KOPT-K1 (cell line): ENCODE results near the gene SPACA1.
"Not testable (repeated sequence)": the region's sequence is repeated elsewhere in the genome, so short reads cannot be mapped to it uniquely, and the experiment has no call there.

Experiments
- H3K27ac ChIP-seq: fragments of 200-600 bp; sonication (generic); 2 replicates; pipeline ENCODE4 v1.5.1; 2016; ENCODE audit warnings: antibody characterized with exemption, mild to moderate bottlenecking, low read depth, low read length; ENCODE audit not compliant: poor library complexity, severe bottlenecking
- H3K36me3 ChIP-seq: fragments of 200-600 bp; sonication (generic); 2 replicates; pipeline ENCODE4 v1.5.1; 2017; ENCODE audit warnings: antibody characterized with exemption, mild to moderate bottlenecking, low read length, moderate library complexity; ENCODE audit not compliant: insufficient read depth
- H3K9me3 ChIP-seq: fragments of 200-600 bp; sonication (generic); 2 replicates; pipeline ENCODE4 v1.5.1; 2017; ENCODE audit warnings: antibody characterized with exemption, low read length, mild to moderate bottlenecking; ENCODE audit not compliant: insufficient read depth, poor library complexity, severe bottlenecking

Gene SPACA1, protein sequence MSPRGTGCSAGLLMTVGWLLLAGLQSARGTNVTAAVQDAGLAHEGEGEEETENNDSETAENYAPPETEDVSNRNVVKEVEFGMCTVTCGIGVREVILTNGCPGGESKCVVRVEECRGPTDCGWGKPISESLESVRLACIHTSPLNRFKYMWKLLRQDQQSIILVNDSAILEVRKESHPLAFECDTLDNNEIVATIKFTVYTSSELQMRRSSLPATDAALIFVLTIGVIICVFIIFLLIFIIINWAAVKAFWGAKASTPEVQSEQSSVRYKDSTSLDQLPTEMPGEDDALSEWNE

DNA sequence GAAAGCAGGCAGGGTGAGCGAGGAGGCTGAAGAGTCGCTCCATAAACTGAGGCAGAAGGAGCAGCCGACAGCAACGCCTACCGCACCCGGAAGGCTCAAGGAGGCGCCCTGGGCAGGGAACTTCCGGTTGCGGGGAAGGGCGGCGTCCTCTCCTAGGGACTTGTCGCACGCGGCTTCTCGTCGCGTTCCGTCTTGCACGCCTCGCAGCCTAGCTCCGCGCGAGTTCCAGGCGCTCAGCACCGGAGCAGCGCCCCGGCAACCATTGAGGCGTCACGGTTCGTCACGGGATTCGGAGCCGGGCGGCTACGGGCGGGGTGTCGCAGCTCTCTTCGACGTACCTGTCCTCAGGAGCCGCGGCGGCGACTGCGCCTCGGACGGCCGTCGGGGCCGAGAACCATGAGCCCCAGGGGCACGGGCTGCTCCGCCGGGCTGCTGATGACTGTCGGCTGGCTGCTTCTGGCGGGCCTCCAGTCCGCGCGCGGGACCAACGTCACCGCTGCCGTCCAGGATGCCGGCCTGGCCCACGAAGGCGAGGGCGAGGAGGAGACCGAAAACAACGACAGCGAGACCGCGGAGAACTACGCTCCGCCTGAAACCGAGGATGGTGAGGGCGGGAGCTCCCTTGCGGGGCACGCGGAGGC, at the start of gene SPACA1:
SPACA1 (plus strand) TSS at position 332 of the 641 bp plus-strand sequence; CDS start at position 397, 65 bp downstream.
- no peaks in the 10 kb centered on the region for H3K9me3 ChIP-seq
- no peaks in the 10 kb centered on the region for H3K36me3 ChIP-seq
- H3K27ac ChIP-seq: no peak within 1 kb of the TSS

DNA sequence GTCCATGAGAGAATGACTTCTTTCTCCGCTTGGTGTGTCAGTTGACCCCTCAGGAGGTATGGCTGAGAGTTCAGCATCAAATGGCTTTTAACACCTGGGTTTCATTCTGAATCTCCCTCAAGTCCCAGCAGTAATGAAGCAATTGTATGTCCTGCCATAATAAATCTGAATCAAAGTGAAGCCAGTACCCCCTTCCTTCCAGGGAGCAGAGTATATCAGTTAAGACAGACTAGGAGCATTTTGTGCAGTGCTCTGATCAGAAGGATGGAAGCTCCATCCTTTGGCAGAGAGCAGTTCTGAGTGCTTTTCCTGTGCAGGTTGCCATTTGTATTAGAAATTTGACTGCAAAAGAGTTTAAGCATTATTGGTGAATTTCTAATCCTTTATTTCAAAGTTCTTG, 46.9 kb upstream of the SPACA1 start:
- H3K36me3 ChIP-seq: no peaks in the 10 kb centered on the region
- no peaks in the 10 kb centered on the region for H3K9me3 ChIP-seq
- H3K27ac ChIP-seq: no peak overlapping the region

DNA sequence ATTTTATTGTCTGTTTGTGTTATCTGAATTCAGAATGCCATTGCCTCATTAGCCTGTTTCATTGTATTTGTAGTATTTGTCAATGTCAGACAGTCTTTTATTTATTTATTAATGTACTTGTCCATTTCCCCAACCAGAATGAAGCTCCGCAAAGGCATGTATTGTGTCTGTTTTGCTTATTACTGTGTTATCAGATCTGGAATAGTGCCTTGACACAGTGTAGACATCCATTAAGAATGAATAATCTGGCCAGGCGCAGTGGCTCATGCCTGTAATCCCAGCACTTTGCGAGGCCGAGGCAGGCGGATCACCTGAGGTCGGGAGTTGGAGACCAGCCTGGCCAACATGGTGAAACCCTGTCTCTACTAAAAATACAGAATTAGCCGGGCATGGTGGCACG, 46.4 kb upstream of the SPACA1 start:
- not testable (repeated sequence) for H3K27ac ChIP-seq, H3K36me3 ChIP-seq, H3K9me3 ChIP-seq

DNA sequence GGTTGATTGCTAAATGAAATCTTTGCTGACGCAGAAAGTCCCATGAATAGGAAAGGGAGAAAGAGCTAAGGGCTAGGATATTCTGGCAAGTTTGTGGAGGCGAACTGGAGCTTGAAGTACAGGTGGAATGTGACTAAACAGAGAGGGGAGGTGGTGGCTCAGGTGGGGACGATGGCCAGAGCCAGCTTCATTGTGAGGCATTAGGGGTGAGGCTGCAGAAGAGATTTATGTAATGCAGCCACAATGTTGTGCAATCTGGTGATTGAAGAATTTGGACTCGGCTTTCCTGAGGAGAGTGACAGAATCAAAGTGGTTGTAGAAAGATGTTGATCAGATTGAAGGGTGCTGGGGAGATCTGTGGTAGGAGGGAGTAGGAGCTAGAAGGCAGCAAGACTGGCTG, 42.9 kb upstream of the SPACA1 start:
- no peaks in the 10 kb centered on the region for H3K36me3 ChIP-seq
- H3K27ac ChIP-seq: no peak overlapping the region
- no peaks in the 10 kb centered on the region for H3K9me3 ChIP-seq

DNA sequence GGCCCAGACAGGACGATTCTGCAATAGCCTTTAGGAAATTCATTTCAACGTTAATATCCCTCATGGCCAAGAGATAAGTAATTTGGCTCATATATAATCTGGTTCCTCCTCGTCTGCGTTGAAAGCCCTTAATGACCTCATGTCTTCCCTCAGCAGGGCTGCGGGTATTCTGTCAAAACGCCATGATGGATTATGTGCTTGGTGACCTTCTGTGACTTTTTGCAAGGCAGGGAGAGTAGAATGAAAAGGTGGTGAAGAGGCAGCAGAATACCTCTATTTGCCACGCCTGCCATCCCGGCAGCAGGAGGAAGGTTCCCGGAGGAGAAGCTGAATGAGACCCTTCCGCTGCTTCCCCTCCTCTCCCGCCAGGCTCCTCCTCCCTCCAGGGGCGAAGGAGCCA, 41.1 kb upstream of the SPACA1 start:
- H3K9me3 ChIP-seq: no peaks in the 10 kb centered on the region
- no peaks in the 10 kb centered on the region for H3K36me3 ChIP-seq
- H3K27ac ChIP-seq: no peak overlapping the region

DNA sequence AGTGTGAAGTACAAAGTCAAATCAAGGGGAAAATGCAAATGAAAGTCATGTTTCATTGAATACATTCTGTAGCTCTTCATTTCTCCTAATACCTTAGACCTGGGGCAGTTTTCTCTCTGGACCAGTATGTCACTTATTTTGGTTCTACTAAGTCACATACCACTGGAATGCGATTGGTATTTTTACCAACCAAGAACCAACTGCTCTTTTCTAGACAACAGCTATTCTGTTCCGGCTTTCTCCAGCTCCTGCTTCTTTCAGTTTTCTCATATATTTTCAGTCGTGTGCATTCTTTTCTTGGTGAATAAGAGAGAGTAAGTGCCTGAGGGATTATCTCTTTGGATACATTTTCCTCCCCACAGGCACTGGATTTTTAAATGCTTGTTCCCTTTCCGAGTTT, 39.2 kb upstream of the SPACA1 start:
- no peaks in the 10 kb centered on the region for H3K9me3 ChIP-seq
- H3K27ac ChIP-seq: no peak overlapping the region
- H3K36me3 ChIP-seq: no peaks in the 10 kb centered on the region

DNA sequence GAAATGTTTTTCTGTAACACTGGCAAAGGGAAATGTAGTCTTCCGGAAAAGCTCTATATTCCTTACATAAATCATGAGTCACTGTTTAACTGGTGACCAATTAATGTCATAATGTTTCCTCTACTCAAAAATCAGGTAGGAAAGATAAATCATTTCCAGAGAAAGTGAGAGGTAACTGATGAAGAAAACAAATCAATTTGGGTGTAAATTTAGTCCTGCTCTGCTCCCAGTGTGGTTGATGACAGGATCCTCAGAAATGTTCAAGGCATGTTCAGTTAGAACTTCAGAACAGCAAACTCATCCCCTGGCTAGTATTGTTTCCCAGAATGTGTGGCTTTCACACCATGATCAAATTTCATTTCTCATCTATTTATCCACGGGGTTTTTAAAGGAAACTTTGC, 38.8 kb upstream of the SPACA1 start:
- Histone ChIP-seq H3K36me3 (no peaks in the 10 kb centered on the region), H3K9me3 (no peaks in the 10 kb centered on the region), H3K27ac (no peak overlapping the region)

DNA sequence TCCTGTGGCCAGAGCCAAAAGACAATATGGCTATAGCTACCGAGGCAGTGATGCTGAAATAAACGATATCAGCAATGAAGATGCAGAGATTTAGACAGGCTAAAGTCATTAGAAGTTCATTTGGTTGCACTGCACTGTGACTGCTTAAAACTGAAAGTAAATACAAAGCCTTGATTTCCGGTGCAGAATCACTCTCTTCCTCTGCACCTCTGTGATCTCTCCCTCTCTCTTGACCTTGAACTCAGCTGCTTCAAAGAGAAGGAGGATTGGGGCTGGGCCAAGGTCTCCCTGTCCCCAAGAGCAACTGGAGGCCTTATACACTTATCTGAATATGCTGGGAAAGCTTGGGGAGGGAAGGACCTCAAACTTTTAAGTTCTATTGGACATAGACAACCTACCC, 34.6 kb upstream of the SPACA1 start:
- Histone ChIP-seq H3K27ac (no peak overlapping the region), H3K36me3 (no peaks in the 10 kb centered on the region), H3K9me3 (no peaks in the 10 kb centered on the region)

DNA sequence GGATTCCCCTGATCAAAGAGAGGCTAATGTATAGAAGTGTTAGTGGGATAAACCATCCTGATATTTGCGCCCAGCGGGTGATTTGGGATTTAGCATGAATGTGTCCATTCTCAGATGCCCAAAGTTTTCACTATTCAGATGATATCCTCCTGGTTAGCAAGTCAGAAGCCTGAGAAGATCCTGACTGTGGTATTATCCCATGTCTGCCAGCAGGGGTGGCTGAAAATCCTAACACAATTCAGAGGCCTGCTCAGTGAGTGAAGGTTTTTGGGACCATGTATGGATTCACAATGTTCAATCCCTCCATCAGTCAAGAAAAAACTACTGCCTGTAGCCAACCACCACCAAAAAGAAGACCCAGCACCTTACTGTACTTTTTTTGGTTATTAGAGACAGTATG, 34.1 kb upstream of the SPACA1 start:
- Histone ChIP-seq H3K36me3 (no peaks in the 10 kb centered on the region), H3K9me3 (no peaks in the 10 kb centered on the region), H3K27ac (no peak overlapping the region)

DNA sequence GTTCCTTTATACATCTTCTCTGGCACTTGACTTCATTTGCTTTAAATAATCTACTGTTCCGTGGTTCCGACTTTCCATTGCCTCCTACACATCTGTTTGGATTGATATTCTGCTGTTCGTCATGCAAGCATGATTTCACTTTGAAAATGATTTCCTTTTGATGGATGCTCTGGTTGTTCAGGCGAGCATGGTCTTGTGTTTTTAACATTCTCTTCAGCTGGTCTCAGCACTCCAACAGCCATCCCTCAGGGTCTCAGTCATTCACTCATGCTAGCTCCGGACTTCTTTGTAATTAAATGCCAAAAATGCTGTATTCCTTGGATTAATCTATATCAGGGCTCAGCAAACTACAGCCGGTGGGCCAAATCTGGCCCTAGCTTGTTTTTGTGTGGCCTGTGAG, 27.2 kb upstream of the SPACA1 start:
- no peaks in the 10 kb centered on the region for H3K9me3 ChIP-seq
- no peak overlapping the region for H3K27ac ChIP-seq

DNA sequence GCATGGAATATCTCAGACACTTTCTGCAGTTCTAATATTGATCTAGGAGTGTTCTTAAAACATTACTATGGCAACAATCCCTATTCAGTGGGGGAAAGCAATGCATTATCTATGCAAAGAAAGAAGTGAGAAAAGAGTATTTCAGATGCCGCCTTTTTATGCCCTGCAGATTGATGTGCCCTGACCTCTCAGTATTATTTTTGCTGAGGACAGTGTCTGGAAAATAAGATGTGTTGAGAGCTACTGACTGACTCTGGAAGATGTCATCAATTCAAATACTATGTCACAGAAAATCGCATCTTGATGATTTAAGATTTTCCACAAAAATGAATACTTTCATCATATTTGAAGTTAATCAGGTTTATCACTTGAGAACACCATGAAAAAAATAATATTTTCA, 22.9 kb upstream of the SPACA1 start:
- H3K9me3 ChIP-seq: no peaks in the 10 kb centered on the region
- no peaks in the 10 kb centered on the region for H3K36me3 ChIP-seq
- no peak overlapping the region for H3K27ac ChIP-seq

More for the DNA sequence above, 27.2 kb upstream of the SPACA1 start:
- no peaks in the 10 kb centered on the region for H3K36me3 ChIP-seq

DNA sequence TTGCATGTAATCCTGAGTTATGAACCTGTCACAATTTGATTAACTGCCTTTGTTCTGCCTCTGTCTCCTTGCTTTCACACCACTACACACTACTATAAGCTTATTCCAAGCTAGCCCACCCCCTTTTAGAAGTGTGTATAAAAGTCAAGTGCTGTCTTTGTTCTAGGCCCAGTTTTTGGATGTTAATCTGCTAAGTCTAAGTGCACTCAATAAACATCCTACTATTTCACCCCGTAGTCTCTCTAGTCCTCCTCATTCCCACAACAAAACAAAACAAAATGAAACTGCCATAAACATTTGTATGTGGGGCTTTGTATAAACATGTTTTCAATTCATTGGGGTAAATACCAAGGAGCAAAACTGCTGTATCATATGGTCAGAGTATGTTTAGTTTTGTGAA, 16.1 kb upstream of the SPACA1 start:
- Histone ChIP-seq H3K36me3 (no peaks in the 10 kb centered on the region), H3K9me3 (peaks cover 21% of the 10 kb centered on the region), H3K27ac (no peak overlapping the region)

DNA sequence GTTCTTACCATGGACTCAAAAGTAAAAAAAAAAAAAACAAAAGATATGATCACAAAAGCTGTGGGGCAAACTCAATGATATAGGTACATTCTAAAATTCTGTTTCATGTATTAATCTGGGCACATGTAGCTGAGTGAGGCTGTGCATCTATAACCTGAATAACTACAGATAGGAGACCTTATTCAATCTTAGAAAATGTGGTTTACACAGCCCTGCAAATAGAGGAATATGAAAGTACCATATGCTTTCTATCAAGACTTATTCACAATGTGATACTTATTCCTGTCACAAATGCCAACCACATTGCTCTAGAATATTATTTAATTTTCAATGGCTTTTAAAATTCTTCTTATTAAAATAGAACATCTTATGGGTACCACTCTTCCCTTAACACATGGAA, 3.1 kb upstream of the SPACA1 start:
- Histone ChIP-seq H3K36me3 (no peaks in the 10 kb centered on the region), H3K27ac (no peak overlapping the region), H3K9me3 (no peaks in the 10 kb centered on the region)

DNA sequence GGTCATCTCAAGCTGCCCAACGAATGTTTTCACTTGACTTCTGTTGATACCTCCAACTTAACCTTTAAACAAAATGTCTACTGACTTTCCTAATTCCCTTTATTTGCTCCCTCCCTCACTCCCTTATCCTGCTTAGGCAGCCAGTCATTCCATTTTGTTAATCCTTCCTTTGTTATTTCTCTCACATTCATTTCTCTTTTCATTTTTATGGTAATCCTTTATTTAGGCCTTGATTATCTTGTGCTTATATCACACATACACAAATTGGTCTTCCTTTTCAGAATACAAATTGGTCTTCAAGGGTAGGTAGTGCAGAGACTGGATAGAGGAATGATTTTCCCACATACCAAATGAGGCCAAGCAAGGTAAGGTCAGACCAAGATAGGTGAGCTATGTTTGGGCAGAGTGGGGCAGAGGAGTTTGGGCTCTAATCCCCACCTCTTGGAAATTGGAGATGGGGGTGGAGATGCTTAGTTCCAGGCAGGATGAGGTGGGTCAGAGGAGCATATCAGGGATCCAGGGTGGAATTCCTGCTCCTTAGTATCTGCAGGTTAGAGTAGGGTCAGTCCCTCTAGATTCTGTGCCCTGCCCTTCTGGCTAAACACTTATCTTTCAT, 2.0 kb upstream of the SPACA1 start:
- Histone ChIP-seq H3K36me3 (no peaks in the 10 kb centered on the region), H3K27ac (no peak overlapping the region), H3K9me3 (no peaks in the 10 kb centered on the region)

DNA sequence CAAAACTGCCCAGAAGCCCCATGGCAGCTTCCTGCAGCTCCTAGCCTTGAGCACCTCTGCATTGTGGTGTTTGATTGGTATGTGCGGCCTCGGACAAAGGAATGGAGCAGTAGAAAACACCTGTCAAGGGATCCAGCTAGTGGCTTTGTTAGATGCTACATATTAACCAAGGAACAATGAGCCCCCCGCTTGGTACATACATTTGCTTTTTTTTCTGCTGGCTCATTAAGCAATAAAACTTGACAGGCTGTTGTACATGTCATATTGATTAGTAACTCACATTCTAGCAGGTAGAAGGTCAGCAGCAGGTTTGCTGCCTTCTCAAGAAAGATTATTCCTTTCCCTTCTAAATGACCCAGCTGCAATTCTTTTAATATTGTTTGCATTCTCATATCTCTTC, 937 bp downstream of the SPACA1 start:
- Histone ChIP-seq H3K9me3 (no peaks in the 10 kb centered on the region), H3K27ac (no peak overlapping the region), H3K36me3 (no peaks in the 10 kb centered on the region)
